Sigmoid colon (tissue), 3 donors: Measurements from ENCODE around the gene SH2D2A.

ENCODE experiments used
- CTCF ChIP-seq, 4 experiments: fragments of 450-650 bp in 3 of 4; fragments of 200-600 bp in 1 of 4; IDR thresholded peaks; one replicate each; pipeline ENCODE4 v1.5.1; 2016 to 2019; ENCODE audit warnings: antibody characterized with exemption in 4 of 4, mild to moderate bottlenecking in 3 of 4, moderate library complexity in 2 of 4
- POLR2A ChIP-seq, 2 donors: fragments of 450-650 bp; IDR thresholded peaks; one replicate each; pipeline ENCODE4 v1.6.1; 2016; ENCODE audit warnings: antibody characterized with exemption in 2 of 2, mild to moderate bottlenecking in 2 of 2, moderate library complexity in 2 of 2

GRCh38 chr1:156768610-156769295 is 47.9 kb downstream of the SH2D2A start:
- no peak for TF ChIP-seq CTCF (IDR thresholded peaks at IDR 0.05)
- TF ChIP-seq POLR2A (IDR thresholded peaks at IDR 0.05) = no peak
